ENCODE results near the gene PLEKHM3.

DNA sequence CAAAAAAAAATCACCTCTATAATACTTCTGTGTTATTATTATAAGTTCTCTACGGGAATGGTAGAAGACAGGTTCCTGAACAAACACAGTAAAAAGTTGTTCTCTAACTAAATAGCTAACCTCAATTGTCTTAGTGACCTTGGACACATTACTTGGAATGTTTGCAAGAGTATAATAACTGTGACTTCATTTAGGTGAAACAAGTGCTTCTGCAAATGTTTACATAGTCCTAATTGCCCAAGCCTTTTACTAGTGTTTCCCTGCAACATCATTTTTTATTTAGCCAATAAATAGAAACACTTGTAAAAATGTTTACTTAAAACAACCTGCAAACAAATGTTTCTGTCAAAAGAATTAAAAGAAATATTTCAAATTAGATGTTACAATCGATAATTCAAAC, 9.9 kb downstream of the PLEKHM3 start:
- TF ChIP-seq FOSL1 (CRISPR knock-in tag; IDR thresholded peaks at IDR 0.05; ENCODE audit: borderline replicate concordance) = 0 out of 2 replicates have a peak, but pooled peaks have one; percentile 6
- no peak for TF ChIP-seq ZNF124 (CRISPR knock-in tag; IDR thresholded peaks at IDR 0.05)
- TF ChIP-seq ZNF138 (CRISPR knock-in tag; IDR thresholded peaks at IDR 0.05; ENCODE audit: low read depth) = no peak
- TF ChIP-seq, protein P1, sequence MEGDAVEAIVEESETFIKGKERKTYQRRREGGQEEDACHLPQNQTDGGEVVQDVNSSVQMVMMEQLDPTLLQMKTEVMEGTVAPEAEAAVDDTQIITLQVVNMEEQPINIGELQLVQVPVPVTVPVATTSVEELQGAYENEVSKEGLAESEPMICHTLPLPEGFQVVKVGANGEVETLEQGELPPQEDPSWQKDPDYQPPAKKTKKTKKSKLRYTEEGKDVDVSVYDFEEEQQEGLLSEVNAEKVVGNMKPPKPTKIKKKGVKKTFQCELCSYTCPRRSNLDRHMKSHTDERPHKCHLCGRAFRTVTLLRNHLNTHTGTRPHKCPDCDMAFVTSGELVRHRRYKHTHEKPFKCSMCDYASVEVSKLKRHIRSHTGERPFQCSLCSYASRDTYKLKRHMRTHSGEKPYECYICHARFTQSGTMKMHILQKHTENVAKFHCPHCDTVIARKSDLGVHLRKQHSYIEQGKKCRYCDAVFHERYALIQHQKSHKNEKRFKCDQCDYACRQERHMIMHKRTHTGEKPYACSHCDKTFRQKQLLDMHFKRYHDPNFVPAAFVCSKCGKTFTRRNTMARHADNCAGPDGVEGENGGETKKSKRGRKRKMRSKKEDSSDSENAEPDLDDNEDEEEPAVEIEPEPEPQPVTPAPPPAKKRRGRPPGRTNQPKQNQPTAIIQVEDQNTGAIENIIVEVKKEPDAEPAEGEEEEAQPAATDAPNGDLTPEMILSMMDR (CRISPR knock-in tag; IDR thresholded peaks at IDR 0.05) = no peak
- TF ChIP-seq JUNB (CRISPR knock-in tag; IDR thresholded peaks at IDR 0.05; ENCODE audit: borderline replicate concordance) = no peak
- no peak for TF ChIP-seq ZNF879 (CRISPR knock-in tag; IDR thresholded peaks at IDR 0.05)
- no peak for TF ChIP-seq ZNF143 (CRISPR knock-in tag; IDR thresholded peaks at IDR 0.05)
- no peak for TF ChIP-seq HNF4G (IDR thresholded peaks at IDR 0.05; ENCODE audit: borderline replicate concordance, low read depth, low read length)
- no peak for TF ChIP-seq HNF4G (CRISPR knock-in tag; IDR thresholded peaks at IDR 0.05; ENCODE audit: borderline replicate concordance, low read depth)
- no peak for TF ChIP-seq ZNF33A (CRISPR knock-in tag; IDR thresholded peaks at IDR 0.05; ENCODE audit: borderline replicate concordance)
- TF ChIP-seq YY1 (IDR thresholded peaks at IDR 0.05; ENCODE audit: insufficient read depth, insufficient replicate concordance, low read depth, low read length) = no peak
- TF ChIP-seq, protein P2, sequence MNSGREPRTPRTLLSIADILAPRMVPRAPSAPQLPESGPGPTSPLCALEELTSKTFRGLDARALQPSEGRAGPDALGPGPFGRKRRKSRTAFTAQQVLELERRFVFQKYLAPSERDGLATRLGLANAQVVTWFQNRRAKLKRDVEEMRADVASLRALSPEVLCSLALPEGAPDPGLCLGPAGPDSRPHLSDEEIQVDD (CRISPR knock-in tag; IDR thresholded peaks at IDR 0.05; ENCODE audit: borderline replicate concordance) = no peak
- TF ChIP-seq MXI1 (IDR thresholded peaks at IDR 0.05; ENCODE audit: borderline replicate concordance, low read depth, low read length) = no peak
- TF ChIP-seq ELF4 (CRISPR knock-in tag; IDR thresholded peaks at IDR 0.05; ENCODE audit: borderline replicate concordance) = no peak
- TF ChIP-seq POLR2A (IDR thresholded peaks at IDR 0.05; ENCODE audit: insufficient read depth in 1 of 2, low read depth in 2 of 2, low read length in 2 of 2) = no peak

Data from HepG2 (cell line).